ENCODE data around the gene BCL3.

BCL3 gene

DNA sequence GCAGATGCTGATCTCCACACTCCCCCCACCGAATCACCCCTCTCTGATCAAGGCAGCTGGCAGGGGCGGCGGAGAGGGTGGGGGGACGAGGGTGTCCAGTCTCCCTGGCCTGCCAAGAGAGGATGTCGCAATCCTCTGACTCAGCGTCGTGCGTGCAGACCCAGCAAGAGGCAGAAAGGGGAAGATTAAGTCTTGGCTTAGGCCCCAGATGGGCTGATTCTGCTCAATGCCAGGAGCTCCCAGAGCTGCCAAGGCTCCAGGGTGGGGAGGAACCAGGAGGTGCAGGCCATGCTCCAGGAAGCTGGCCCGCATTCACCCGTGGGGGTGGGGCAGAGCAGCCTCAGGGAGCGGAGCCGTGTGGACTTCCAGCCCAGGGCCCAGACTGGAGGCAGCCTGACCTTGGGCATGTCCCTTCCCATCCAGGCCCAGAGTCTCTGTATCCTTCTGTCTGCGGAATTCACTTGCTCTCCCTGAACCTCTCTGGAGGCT, 6.6 kb upstream of the BCL3 start:
- peak; percentile 99 for DNase-seq (ENCODE audit: low read depth, low spot score)

DNA sequence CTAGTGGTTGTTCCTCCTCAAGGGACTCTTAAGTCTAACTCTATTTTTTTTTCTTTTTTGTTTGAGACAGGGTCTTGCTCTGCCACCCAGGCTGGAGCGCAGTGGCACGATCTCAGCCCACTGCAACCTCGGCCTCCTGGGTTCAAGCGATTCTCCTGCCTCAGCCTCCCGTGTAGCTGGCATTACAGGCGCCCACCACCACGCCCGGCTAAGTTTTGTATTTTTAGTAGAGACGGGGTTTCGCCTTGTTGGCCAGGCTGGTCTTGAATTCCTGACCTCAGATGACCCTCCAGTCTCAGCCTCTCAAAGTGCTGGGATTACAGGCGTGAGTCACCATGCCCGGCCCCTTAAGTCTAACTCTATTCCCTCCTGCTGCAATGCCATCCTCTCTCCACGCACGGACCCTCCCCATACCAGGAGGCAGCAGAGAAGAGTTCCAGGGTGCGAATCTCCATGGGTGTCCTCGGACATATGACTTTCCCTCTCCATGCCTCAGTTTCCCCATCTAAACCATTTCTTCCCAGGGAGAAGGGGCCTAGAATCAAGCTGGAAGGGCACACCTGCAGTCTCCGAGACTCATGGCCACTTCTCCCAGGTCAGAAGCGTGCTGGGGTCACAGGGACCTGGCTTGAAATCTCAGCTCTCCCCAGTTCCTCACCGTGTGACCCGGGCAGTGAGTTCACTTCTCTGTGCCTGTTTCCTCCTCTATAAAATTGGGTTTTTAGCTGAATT, 6.0 kb upstream of the BCL3 start:
- DNase-seq (ENCODE audit: low read depth, low spot score) = no peak

DNA sequence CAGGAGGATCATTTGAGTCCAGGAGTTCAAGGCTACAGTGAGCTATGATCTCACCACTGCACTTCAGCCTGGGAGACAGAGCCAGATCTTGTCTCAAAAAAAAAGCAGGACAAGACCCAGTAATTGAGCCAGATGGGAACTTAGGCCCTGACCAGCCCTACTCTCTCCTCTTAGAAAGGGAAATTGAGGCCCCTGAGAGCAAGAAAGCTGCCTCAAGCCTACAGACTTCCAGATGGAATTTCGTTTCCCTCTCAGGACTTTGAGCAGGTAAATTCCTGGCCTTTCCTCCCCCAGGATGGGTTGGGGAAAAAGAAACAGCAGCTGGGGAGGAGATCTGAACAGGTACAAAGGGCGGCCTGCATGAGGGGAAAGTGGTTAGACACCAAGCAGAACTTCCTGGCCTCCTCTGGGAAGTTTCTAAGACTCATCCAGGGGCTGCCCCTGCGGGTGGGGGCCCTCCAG, 3.6 kb upstream of the BCL3 start:
- no peak for DNase-seq (ENCODE audit: low read depth, low spot score)

DNA sequence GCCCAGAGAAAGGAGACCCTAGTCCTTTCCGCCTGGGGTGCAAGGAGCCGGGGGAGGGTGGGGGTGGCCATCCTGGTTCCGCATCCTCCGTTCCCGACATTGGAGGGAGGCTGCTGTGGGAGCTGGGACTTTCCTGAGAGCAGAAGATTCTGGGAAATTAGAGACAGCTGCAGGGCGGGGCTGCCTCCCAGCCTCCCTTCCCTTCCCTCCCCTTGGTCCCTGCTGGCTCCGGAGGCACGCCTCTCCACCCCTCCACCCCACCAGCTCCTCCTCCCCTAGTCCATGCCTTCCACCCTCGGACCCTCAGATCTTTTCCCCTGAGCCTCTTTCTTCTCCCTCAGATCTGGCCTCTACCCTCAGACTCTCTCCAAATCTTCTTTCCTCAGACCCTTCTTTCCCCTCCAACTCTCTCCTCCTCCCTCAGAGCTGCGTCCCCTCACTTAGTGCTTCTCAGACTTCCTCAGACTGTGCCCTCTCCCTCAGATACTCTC, 3.1 kb upstream of the BCL3 start:
- DNase-seq (ENCODE audit: low read depth, low spot score) = peak; percentile 71

DNA sequence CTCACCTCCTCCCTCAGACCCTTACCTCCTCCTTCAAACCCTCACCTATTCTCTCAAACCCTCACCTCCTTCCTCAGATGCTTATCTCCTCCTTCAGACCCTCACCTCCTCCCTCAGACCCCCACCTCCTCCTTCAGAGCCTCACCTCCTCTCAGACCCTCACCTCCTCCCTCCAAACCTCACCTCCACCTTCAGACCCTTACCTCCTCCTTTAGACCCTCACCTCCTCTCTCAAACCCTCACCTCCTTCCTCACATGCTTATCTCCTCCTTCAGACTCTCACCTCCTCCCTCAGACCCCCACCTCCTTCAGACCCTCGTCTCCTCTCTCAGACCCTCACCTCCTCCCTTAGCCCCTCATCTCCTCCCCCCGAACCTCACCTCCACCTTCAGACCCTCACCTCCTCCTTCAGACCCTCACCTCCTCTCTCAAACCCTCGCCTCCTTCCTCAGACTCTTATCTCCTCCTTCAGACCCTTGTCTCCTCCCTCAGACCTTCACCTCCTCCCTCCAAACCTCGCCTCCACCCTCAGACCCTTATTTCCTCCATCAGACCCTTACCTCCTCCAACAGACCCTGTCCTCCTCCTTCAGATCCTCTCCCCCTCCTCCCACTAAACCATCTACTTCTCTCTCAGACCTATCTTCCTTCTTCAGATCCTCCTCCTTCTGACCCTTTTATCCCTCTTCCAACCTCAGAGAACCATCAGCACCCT, 2.5 kb upstream of the BCL3 start:
- no peak for DNase-seq (ENCODE audit: low read depth, low spot score)

DNA sequence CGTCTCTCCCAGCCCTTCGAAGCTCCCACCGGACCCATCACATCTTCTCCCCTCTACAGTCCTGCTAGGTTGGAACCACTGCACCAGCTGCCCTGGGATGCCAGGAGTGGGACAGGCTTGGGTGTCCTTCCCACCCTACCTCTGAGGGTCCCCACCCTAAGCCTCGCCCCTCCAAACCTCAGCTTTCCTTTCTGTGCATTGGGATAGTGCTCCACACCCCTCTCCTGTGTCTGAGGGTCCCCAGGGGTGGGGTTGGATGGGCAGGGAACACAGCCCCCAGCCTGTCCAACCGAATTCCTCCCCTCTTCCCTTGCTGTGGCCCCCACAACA, 1.9 kb upstream of the BCL3 start:
- no peak for DNase-seq (ENCODE audit: low read depth, low spot score)

DNA sequence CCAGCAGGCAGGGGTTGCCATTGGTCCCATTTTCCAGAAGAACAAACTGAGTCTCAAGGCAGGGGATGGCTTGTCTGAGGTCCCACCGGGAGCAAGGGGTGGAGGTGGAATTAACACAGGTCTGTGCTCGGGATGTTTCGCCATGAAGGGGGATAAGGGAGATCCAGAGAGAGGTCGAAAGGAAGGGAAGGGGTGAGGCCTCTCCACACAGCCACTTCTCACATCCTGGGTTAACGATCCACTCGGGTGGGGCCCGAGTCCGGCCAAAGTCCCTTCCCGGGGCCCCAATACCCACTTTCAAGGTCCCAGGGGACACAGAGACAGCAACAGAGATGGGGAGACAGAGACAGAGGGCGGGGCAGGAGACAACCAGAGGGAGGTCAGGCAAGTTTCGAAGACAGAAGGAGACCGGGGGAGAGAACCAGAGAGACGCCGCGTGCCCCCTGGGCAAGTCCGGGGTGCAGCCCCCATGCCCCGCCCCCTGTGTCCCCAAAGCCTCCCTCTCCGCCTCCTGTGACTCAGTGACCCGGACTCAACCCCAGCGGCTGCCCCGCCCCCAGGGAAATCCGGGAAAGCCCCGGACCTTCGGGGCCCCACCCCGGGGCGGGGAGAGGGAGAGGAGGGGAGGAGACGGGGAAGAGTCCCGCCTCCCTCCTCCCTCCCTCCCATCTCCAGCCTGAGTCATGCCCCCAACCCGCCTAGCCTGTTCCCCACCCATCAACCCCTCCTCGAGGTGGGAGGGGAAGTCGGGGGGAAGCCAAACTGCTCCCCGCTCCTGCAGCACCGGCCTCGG, 1.4 kb upstream of the BCL3 start:
- DNase-seq (ENCODE audit: low read depth, low spot score) = peak; percentile 97

DNA sequence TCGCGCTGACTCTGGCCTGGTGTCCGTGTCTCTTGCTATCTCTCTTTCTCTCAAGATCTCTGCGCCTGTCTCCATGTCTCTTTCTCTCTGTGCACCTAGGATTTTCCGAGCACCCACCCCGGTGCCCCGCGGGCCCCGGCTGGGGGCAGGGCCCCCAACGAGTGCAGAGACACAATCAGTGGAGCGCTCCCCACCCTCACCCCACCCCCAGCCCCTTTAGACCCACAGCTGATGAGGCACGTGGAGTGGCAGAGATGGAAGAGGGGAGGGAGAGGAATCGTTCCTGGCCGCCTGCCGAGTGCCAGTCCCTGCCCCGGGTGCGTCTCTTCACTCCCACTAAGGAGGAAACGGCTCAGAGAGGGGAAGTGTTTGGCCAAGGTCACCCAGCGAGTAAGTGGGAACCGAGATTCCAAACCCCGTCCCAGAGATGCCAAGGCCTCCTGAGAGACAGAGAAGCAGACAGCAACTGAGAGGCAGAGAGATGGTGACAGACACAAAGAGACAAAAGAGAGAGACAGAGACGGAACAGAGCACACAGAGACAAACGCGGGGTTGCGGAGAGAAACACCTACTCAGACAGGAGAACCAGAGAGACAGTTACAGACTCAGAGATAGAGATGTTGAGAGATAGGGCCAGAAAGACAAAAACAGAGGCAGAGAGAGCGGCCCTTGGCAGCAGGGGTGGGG, 626 bp upstream of the BCL3 start:
- DNase-seq (ENCODE audit: low read depth, low spot score) = peak; percentile 79

DNA sequence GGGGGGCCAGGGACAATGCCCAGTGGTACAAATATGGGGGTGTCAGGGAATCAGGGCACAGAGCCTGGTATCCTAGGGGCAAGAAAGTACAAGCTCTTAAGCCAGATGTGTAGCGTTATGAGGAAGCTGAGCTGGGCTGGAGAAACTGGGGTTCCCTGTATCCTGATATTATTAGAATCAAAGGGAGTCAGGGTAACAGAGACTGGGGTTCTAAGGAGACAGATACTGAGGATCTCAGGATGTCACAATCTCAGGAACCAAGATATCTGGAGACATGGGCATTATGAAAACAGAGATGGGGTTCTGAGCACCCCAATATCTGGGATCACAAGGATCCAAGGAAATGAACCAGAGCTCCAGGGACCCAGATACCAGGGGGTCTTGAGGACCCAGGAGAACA, 784 bp downstream of the BCL3 start:
- DNase-seq (ENCODE audit: low read depth, low spot score) = no peak

DNA sequence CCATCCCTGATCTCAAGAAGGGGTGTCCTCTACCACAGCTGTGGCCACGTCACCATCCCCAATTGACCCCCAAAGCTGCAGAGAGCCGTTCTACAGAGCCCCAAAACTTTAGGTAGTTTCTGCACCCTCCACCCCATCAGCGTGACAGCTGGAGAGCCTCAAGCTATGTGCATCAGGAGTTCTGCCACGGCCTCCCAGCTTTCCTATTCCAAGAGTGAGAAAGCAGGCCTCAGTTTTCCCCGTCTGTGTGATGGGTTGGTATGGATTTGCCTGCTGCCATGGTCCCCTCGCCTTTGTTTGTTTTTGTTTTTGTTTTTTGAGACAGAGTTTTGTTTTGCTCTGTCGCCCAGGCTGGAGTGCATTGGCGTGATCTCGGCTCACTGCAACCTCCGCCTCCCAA, 1.5 kb downstream of the BCL3 start:
- no peak for DNase-seq (ENCODE audit: low read depth, low spot score)

DNA sequence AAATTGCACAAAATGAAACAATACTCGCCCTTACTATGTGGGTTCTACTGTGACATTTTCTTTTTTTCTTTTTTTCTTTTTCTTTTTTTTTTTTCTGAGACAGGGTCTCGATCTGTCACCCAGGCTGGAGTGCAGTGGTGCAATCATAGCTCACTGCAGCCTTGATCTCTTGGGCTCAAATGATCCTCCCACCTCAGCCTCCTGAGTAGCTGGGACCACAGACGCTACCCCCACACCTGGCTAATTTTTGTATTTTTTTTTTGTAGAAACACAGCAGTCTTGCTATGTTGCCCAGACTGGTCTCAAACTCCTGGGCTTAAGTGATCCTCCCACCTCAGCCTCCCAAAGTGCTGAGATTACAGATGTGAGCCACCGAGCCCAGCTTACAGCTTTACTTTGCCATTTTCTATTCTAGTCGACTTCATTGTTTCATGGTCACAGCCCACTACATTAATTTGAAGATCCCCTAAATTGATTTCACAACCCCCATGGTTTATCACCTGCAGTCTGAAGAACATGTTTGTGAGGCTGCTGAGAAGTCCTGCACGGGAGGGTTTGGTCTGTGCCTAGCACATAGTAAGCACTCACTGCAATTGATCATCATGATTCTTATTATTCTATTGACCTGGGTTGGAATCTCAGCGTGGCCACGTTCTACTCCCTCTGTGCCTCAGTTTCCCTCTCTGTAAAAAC, 3.8 kb downstream of the BCL3 start:
- no peak for DNase-seq (ENCODE audit: low read depth, low spot score)

DNA sequence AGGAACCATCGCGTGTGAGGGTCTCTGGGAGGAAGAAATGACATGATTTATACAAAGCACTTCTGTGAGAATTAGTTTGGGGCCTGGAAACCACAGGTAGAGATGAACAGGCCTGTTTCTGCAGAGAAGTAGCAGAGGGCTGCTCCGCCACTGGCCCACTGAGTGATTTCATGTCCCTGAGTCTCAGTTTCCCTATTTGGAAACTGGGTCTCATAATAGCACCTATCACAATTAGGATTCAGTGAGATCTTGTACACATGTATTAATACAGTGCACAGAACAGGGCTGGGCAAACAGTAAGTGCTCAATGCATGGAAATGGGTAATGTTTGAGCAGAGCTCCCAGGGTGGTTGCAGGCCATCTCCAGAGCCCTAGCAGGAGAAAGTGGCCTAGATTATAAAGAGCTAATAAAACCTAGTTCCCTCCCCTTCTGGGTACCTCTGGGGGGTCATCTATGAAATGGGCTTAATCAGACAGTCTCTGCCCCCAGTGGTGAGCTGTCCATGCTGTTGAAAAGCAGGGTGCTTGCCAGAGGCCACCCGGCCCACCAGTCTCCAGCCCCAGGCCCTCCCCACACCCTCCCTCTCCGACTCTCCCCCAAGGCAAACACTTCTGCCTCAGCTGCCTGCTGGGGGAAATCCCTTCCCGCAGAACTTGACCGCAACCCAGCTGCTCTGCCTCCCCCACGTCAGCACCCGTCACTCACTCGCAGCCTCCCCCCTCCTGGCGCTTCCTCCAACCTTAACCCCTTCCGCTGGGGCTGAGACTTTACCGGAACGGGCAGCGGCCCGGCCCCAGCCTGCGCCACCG, 4.5 kb downstream of the BCL3 start:
- DNase-seq (ENCODE audit: low read depth, low spot score) = peak; percentile 98

DNA sequence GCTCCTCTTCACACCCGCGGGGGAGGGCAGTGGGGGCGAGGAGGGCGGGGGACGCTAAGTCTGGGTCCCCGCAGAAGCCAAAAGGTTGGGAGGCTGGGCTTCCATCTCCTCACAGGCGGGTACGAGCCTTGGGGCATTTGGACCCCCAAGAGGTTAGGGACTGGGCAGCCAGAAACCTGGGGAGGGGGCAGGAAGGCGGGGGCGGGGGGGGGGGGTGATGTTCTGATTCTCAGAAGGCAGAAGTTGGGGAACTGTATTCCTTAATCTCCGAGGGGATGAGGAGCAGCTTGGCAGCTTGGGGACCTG, 5.1 kb downstream of the BCL3 start:
- DNase-seq (ENCODE audit: low read depth, low spot score) = no peak

DNA sequence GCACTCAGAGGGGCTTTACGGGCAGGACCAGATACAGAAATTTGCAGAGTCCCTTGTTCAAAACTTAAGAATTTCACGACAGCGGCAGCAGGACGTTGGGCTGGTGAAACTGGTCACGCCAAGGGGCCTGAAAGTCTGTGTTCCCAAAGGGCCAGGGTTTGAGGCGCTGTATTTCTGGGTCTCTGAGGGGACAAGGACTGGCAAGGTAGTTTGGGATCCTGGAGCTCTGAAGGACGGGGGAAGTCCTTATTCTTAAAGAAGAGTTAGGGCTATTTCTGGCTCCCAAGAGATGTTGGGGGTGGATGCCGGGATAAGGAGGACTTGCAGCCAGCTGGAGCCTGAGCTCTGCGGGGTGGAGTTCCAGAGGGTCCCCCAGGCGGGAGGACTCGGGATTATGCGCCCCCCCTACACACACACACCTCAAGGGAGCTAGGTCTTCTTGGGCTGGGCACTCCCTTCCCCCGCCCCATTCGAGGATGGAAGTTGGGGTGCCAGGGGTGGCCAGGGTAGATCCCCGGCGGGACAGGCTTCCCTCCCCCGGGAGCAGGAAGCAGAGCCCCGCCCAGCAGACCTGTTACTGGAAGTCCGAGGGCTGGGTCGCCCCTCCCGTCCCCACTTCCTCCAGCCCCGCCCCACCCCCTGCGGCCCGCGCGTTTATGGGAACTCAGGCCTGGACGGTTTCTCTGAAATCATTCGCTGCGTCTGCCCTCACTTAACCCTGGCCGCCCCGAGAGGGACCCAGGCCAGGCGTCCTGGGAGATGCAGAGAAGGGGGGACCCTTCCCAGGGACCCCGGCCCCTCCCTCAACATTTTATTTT, 5.6 kb downstream of the BCL3 start:
- peak; percentile 83 for DNase-seq (ENCODE audit: low read depth, low spot score)

DNA sequence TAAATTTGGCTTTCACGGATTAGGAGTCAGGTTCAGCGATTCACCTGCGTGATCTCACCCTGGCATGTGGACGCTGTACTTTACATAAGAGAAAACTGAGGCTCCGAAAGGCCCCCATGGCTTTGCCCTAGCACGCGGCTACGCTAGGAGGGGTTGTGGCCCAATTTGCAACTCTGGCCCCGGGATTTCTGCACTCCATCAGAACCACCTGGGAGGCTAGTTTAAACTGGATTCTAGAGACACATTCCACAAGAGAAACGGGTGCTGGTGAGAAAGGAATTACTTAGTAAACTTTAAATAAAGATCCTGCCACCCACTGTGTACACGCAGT, 6.2 kb downstream of the BCL3 start:
- DNase-seq (ENCODE audit: low read depth, low spot score) = no peak

DNA sequence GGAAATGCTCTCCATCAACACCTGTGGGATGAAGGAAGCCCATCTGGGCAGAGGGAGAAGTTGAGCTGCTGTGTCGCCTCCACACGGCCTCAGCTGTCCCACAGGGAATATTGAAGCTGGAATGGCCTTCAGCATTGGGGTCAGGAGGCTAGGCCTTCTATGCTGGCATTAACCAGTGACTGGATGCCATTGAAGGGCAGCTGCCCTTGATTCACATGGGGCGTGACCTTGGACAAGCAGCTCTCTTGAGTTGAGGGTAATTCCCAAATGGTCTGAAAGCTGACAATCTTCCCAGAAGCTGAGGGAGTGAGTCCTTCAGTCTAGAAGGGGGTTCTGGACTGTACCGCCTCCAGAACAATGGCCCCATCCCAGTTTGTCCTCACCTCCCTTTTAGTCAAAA, 6.7 kb downstream of the BCL3 start:
- no peak for DNase-seq (ENCODE audit: low read depth, low spot score)

DNA sequence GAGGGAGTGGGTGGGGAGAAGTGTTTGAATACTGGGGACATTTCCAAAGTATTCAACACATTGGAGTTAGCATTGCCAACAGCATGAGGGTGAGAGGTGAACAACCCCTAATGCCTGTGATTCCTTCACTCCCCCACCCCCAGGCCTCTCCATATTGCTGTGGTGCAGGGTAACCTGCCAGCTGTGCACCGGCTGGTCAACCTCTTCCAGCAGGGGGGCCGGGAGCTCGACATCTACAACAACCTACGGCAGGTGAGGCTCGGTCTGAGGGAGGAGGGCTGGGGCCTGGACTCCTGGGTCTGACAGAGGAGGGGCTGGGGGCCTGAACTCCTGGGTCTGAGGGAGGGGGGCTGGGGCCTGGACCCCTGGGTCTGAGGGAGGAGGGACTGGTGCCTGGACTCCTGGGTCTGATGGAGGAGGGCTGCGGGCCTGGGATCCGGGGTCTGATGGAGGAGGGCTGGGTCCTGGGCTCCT, 7.6 kb downstream of the BCL3 start:
- DNase-seq (ENCODE audit: low read depth, low spot score) = no peak

DNA sequence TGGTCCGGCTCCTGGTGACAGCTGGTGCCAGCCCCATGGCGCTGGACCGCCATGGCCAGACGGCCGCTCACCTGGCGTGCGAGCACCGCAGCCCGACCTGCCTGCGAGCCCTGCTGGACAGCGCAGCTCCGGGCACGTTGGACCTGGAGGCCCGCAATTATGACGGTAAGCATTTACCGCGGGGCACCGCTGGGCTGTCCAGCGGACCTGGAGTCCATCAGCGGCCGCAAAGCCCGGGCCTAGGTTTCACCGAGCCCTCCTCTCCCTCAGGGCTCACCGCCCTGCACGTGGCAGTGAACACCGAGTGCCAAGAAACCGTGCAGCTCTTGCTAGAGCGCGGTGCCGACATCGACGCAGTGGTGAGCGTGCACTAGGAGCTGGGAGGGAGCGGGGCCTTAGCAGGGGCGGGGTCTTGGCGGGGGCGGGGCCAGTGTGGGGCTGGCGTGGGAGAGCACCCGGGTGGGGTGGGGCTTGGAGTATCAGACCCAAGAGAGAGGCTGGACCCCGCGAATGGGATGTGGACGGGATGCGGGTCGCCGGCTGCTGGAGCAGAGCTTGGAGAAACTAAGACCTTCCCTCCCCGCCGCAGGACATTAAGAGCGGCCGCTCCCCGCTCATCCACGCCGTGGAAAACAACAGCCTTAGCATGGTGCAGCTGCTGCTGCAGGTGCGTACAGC, 8.7 kb downstream of the BCL3 start:
- peak; percentile 74 for DNase-seq (ENCODE audit: low read depth, low spot score)
